Mesendoderm (in vitro differentiated cells): ENCODE results near the gene TEAD4.

Source experiments
- DNase-seq: peaks from one replicate; pipeline ENCODE4 v3.0.0; 2013
- H2AK5ac ChIP-seq: 2 replicates; pipeline ENCODE4 v1.6.1; 2013; ENCODE audit warnings: low read length, inconsistent platforms
- H2BK120ac ChIP-seq: 2 replicates; pipeline ENCODE4 v1.6.1; 2013; ENCODE audit warnings: low read depth, mild to moderate bottlenecking, low read length, moderate library complexity, mixed read lengths
- H2BK15ac ChIP-seq: replicated peaks from 2 replicates; pipeline ENCODE4 v1.6.1; 2013; ENCODE audit warnings: low read depth, mild to moderate bottlenecking, moderate library complexity
- H2BK5ac ChIP-seq: 2 replicates; pipeline ENCODE4 v1.6.1; 2013; ENCODE audit warnings: low read length, inconsistent platforms
- H3K18ac ChIP-seq: 2 replicates; pipeline ENCODE4 v1.6.1; 2013; ENCODE audit warnings: mild to moderate bottlenecking, low read length, mixed read lengths
- H3K23ac ChIP-seq: one replicate; pipeline ENCODE4 v1.6.1; 2013; ENCODE audit warnings: low read length
- H3K27ac ChIP-seq: 2 replicates; pipeline ENCODE4 v1.5.1; 2013; ENCODE audit warnings: low read depth, mild to moderate bottlenecking, inconsistent platforms, low read length, moderate library complexity
- H3K27me3 ChIP-seq: 2 replicates; pipeline ENCODE4 v1.6.1; 2013; ENCODE audit warnings: low read length, control low read depth, mild to moderate bottlenecking, inconsistent platforms; ENCODE audit not compliant: insufficient read depth, poor library complexity
- H3K36me3 ChIP-seq: 2 replicates; pipeline ENCODE4 v1.6.1; 2013; ENCODE audit warnings: low read length, inconsistent platforms; ENCODE audit not compliant: control insufficient read depth, insufficient read depth
- H3K4ac ChIP-seq: one replicate; pipeline ENCODE4 v1.6.1; 2013; ENCODE audit warnings: low read depth, mild to moderate bottlenecking, low read length, moderate library complexity
- H3K4me1 ChIP-seq: 2 replicates; pipeline ENCODE4 v1.6.1; 2013; ENCODE audit warnings: low read depth, low read length, inconsistent platforms; ENCODE audit not compliant: control insufficient read depth
- H3K4me2 ChIP-seq: 2 replicates; pipeline ENCODE4 v1.6.1; 2013; ENCODE audit warnings: low read length
- H3K4me3 ChIP-seq: 2 replicates; pipeline ENCODE4 v1.5.1; 2013; ENCODE audit warnings: mild to moderate bottlenecking, low read length
- H3K56ac ChIP-seq: one replicate; pipeline ENCODE4 v1.6.1; 2013; ENCODE audit warnings: low read length
- H3K79me1 ChIP-seq: 2 replicates; pipeline ENCODE4 v1.6.1; 2013; ENCODE audit warnings: low read length, inconsistent platforms
- H3K79me2 ChIP-seq: 2 replicates; pipeline ENCODE4 v1.6.1; 2013; ENCODE audit warnings: mild to moderate bottlenecking, low read length; ENCODE audit not compliant: control insufficient read depth, insufficient read depth
- H3K9ac ChIP-seq: 2 replicates; pipeline ENCODE4 v1.6.1; 2013; ENCODE audit warnings: low read length, inconsistent platforms
- H4K5ac ChIP-seq: one replicate; pipeline ENCODE4 v1.6.1; 2013; ENCODE audit warnings: low read length
- H4K8ac ChIP-seq: one replicate; pipeline ENCODE4 v1.6.1; 2013; ENCODE audit warnings: low read depth, mild to moderate bottlenecking, control low read depth, low read length, moderate library complexity
- WGBS: extraction: QIAGEN DNeasy Blood & Tissue Kit; methylation state at CpG from one replicate; pipeline ENCODE4 v1.1.7; 2013; ENCODE audit warnings: low lambda C conversion rate, missing lambda C conversion rate; ENCODE audit not compliant: insufficient coverage; ENCODE audit errors: extremely low coverage; 5-methylcytosine and 5-hydroxymethylcytosine counted together

The TEAD4 gene

GRCh38 chr12:3069714-3070113, 110.5 kb downstream of the TEAD4 start:
- Histone ChIP-seq H4K8ac (no peak overlapping the region), H3K4ac (no peak overlapping the region), H2BK15ac (no peak overlapping the region), H3K56ac (no peak overlapping the region), H3K27ac (no peak overlapping the region), H3K79me2 (no peaks in the 10 kb centered on the region), H3K9ac (no peak overlapping the region), H2AK5ac (no peak overlapping the region), H3K18ac (no peak overlapping the region), H3K23ac (no peak overlapping the region), H3K4me3 (no peak overlapping the region), H2BK120ac (no peak overlapping the region), H3K36me3 (no peaks in the 10 kb centered on the region), H2BK5ac (no peak overlapping the region), H3K27me3 (no peaks in the 10 kb centered on the region), H4K5ac (no peak overlapping the region), H3K79me1 (no peaks in the 10 kb centered on the region), H3K4me1 (no peaks in the 10 kb centered on the region), H3K4me2 (no peak overlapping the region)
- WGBS = no CpG with 5 or more reads among the region's 4 CpGs
- no peak for DNase-seq

GRCh38 chr12:3071107-3071506, 111.9 kb downstream of the TEAD4 start:
- Histone ChIP-seq H3K79me2 (no peaks in the 10 kb centered on the region), H3K56ac (no peak overlapping the region), H3K36me3 (no peaks in the 10 kb centered on the region), H3K27ac (no peak overlapping the region), H4K5ac (no peak overlapping the region), H2BK5ac (no peak overlapping the region), H3K9ac (no peak overlapping the region), H3K4me3 (no peak overlapping the region), H3K4me2 (no peak overlapping the region), H3K4ac (no peak overlapping the region), H2BK120ac (no peak overlapping the region), H3K79me1 (no peaks in the 10 kb centered on the region), H3K23ac (no peak overlapping the region), H3K18ac (no peak overlapping the region), H3K27me3 (no peaks in the 10 kb centered on the region), H2AK5ac (no peak overlapping the region), H4K8ac (no peak overlapping the region), H2BK15ac (no peak overlapping the region), H3K4me1 (no peaks in the 10 kb centered on the region)
- WGBS = no CpG with 5 or more reads among the region's 8 CpGs
- DNase-seq = no peak

GRCh38 chr12:3071710-3072109, 112.5 kb downstream of the TEAD4 start:
- no peak overlapping the region for H3K9ac ChIP-seq
- no peak overlapping the region for H3K18ac ChIP-seq
- no peaks in the 10 kb centered on the region for H3K4me1 ChIP-seq
- no peak overlapping the region for H3K56ac ChIP-seq
- DNase-seq = no peak
- H2AK5ac ChIP-seq = no peak overlapping the region
- H3K4ac ChIP-seq = no peak overlapping the region
- no peaks in the 10 kb centered on the region for H3K79me2 ChIP-seq
- H3K23ac ChIP-seq = peak overlapping the region; percentile 80
- H3K27ac ChIP-seq = no peak overlapping the region
- no peak overlapping the region for H2BK120ac ChIP-seq
- no CpG with 5 or more reads among the region's 25 CpGs for whole genome bisulfite sequencing
- no peak overlapping the region for H3K4me3 ChIP-seq
- no peak overlapping the region for H4K8ac ChIP-seq
- H4K5ac ChIP-seq = no peak overlapping the region
- no peaks in the 10 kb centered on the region for H3K79me1 ChIP-seq
- no peaks in the 10 kb centered on the region for H3K27me3 ChIP-seq
- H2BK5ac ChIP-seq = no peak overlapping the region
- H3K4me2 ChIP-seq = no peak overlapping the region
- no peak overlapping the region for H2BK15ac ChIP-seq
- no peaks in the 10 kb centered on the region for H3K36me3 ChIP-seq

GRCh38 chr12:3073438-3074250, 114.4 kb downstream of the TEAD4 start:
- no peak overlapping the region for H3K9ac ChIP-seq
- WGBS = no CpG with 5 or more reads among the region's 13 CpGs
- no peak overlapping the region for H3K27ac ChIP-seq
- H3K79me1 ChIP-seq = no peaks in the 10 kb centered on the region
- no peak overlapping the region for H2BK120ac ChIP-seq
- H3K23ac ChIP-seq = no peak overlapping the region
- no peak overlapping the region for H4K5ac ChIP-seq
- no peak overlapping the region for H3K4ac ChIP-seq
- no peaks in the 10 kb centered on the region for H3K79me2 ChIP-seq
- H3K27me3 ChIP-seq = no peaks in the 10 kb centered on the region
- no peak overlapping the region for H2BK5ac ChIP-seq
- peak overlapping the region; percentile 15 for H3K56ac ChIP-seq
- H3K36me3 ChIP-seq = no peaks in the 10 kb centered on the region
- no peak overlapping the region for H3K4me2 ChIP-seq
- H2BK15ac ChIP-seq = no peak overlapping the region
- peaks cover 2% of the 10 kb centered on the region for H3K4me1 ChIP-seq
- no peak overlapping the region for H2AK5ac ChIP-seq
- DNase-seq = peak; percentile 83
- H3K4me3 ChIP-seq = no peak overlapping the region
- H3K18ac ChIP-seq = no peak overlapping the region
- no peak overlapping the region for H4K8ac ChIP-seq

GRCh38 chr12:3075315-3075714, 116.1 kb downstream of the TEAD4 start:
- H3K4me2 ChIP-seq = no peak overlapping the region
- no peaks in the 10 kb centered on the region for H3K79me1 ChIP-seq
- no peak overlapping the region for H3K4me3 ChIP-seq
- H3K79me2 ChIP-seq = no peaks in the 10 kb centered on the region
- no peak overlapping the region for H2BK15ac ChIP-seq
- H3K18ac ChIP-seq = no peak overlapping the region
- no peak overlapping the region for H3K56ac ChIP-seq
- no peak overlapping the region for H3K9ac ChIP-seq
- no peak overlapping the region for H3K23ac ChIP-seq
- H3K27ac ChIP-seq = no peak overlapping the region
- H3K4me1 ChIP-seq = peaks cover 2% of the 10 kb centered on the region
- H3K36me3 ChIP-seq = no peaks in the 10 kb centered on the region
- H2BK120ac ChIP-seq = no peak overlapping the region
- WGBS = no CpG with 5 or more reads among the region's 6 CpGs
- no peak overlapping the region for H2AK5ac ChIP-seq
- H3K27me3 ChIP-seq = no peaks in the 10 kb centered on the region
- H3K4ac ChIP-seq = no peak overlapping the region
- no peak for DNase-seq
- H2BK5ac ChIP-seq = no peak overlapping the region
- H4K8ac ChIP-seq = no peak overlapping the region
- H4K5ac ChIP-seq = no peak overlapping the region
